BLaER1 treated with 17β-estradiol and CSF1 and Interleukin-3, amounts not matched to agents 10 nM and 100 nM (cell line): Measurements from ENCODE around the gene SLC7A6OS.
A peak's percentile ranks its signal among the peaks of the same experiment; 100 is the strongest.

Experiments
- H3K27ac ChIP-seq, 11 experiments: shearing (Covaris generic); formaldehyde crosslinking; 2 replicates each; pipeline ENCODE4 v1.8.1; 2022
- H3K27me3 ChIP-seq, 11 experiments: shearing (Covaris generic); formaldehyde crosslinking; 2 replicates each; pipeline ENCODE4 v1.8.1; 2022
- H3K36me3 ChIP-seq, 11 experiments: shearing (Covaris generic); formaldehyde crosslinking; 2 replicates each; pipeline ENCODE4 v1.8.1; 2022
- H3K4me1 ChIP-seq, 10 experiments: shearing (Covaris generic); formaldehyde crosslinking; 2 replicates each; pipeline ENCODE4 v1.8.1; 2022
- H3K4me2 ChIP-seq, 11 experiments: shearing (Covaris generic); formaldehyde crosslinking; 2 replicates each; pipeline ENCODE4 v1.8.1; 2022
- H3K4me3 ChIP-seq, 10 experiments: shearing (Covaris generic); formaldehyde crosslinking; 2 replicates each; pipeline ENCODE4 v1.8.1; 2022
- H3K9ac ChIP-seq, 11 experiments: shearing (Covaris generic); formaldehyde crosslinking; 2 replicates each; pipeline ENCODE4 v1.8.1; 2022
- H3K9me3 ChIP-seq, 11 experiments: shearing (Covaris generic); formaldehyde crosslinking; replicated peaks in 1 of 11; 2 replicates each; pipeline ENCODE4 v1.8.1; 2022
- H4K20me1 ChIP-seq, 11 experiments: shearing (Covaris generic); formaldehyde crosslinking; 2 replicates each; pipeline ENCODE4 v1.8.1; 2022
- Cebpa-rat ChIP-seq, 11 experiments: shearing (Covaris generic); IDR thresholded peaks; 2 replicates each; pipeline ENCODE4 v1.8.1; 2022

Gene SLC7A6OS

GRCh38 chr16:68267612-68268405 is 42.9 kb downstream of the SLC7A6OS start:
- Histone ChIP-seq H3K36me3 (peaks cover 30 to 60% (median 54%) of the 10 kb centered on the region in 11 experiments), H3K9me3 (no peaks in the 10 kb centered on the region), H3K27ac (peak overlapping the region in 2 of 11 experiments; percentile 2 to 36; a peak in 2 of 22 replicates), H4K20me1 (peaks cover 5 to 82% (median 65%) of the 10 kb centered on the region in 11 experiments; a peak in 20 of 22 replicates), H3K4me3 (no peak overlapping the region), H3K4me1 (peaks cover 25 to 55% (median 50%) of the 10 kb centered on the region in 10 experiments), H3K9ac (peak overlapping the region in 4 of 11 experiments; percentile 14 to 46 (median 44); a peak in 5 of 22 replicates), H3K4me2 (peak overlapping the region in 10 of 11 experiments; percentile 7 to 94 (median 86); a peak in 18 of 22 replicates), H3K27me3 (no peaks in the 10 kb centered on the region)
- TF ChIP-seq Cebpa-rat (IDR thresholded peaks at IDR 0.05): no peak

GRCh38 chr16:68265078-68265920 is 45.4 kb downstream of the SLC7A6OS start:
- peak overlapping the region; percentile 85 to 97 (median 93) for H3K27ac ChIP-seq
- H3K4me1 ChIP-seq: peaks cover 26 to 73% (median 61%) of the 10 kb centered on the region in 10 experiments
- H3K9me3 ChIP-seq: no peaks in the 10 kb centered on the region
- H4K20me1 ChIP-seq: peaks cover 11 to 57% (median 45%) of the 10 kb centered on the region in 11 experiments; a peak in 20 of 22 replicates
- H3K9ac ChIP-seq: peak overlapping the region; percentile 87 to 98 (median 92)
- TF ChIP-seq Cebpa-rat (IDR thresholded peaks at IDR 0.05): 0 out of 22 replicates have a peak, but pooled peaks of 1 of the 11 experiments have one; percentile 13
- peak overlapping the region; percentile 83 to 97 (median 89) for H3K4me2 ChIP-seq
- H3K36me3 ChIP-seq: peaks cover 21 to 46% (median 36%) of the 10 kb centered on the region in 11 experiments; a peak in 21 of 22 replicates
- H3K4me3 ChIP-seq: peak overlapping the region; percentile 75 to 92 (median 83)
- no peaks in the 10 kb centered on the region for H3K27me3 ChIP-seq

GRCh38 chr16:68264128-68265077 is 46.3 kb downstream of the SLC7A6OS start, which contains the start of gene SLC7A6:
SLC7A6 (plus strand) TSS chr16:68264526; CDS start chr16:68274727, 10,201 bp downstream.
- no peak for TF ChIP-seq Cebpa-rat (IDR thresholded peaks at IDR 0.05)
- Histone ChIP-seq H4K20me1 (peaks cover 18 to 53% (median 36%) of the 10 kb centered on the region in 11 experiments; a peak in 20 of 22 replicates), H3K9ac (peak within 1 kb of the TSS; percentile 87 to 98 (median 92)), H3K4me2 (peak within 1 kb of the TSS; percentile 83 to 97 (median 89)), H3K36me3 (peaks cover 24 to 46% (median 36%) of the 10 kb centered on the region in 11 experiments), H3K9me3 (no peaks in the 10 kb centered on the region), H3K4me3 (peak within 1 kb of the TSS; percentile 75 to 92 (median 83)), H3K4me1 (peaks cover 35 to 82% (median 70%) of the 10 kb centered on the region in 10 experiments), H3K27me3 (no peaks in the 10 kb centered on the region), H3K27ac (peak within 1 kb of the TSS; percentile 85 to 97 (median 93))

GRCh38 chr16:68263559-68264127 is 47.1 kb downstream of the SLC7A6OS start:
- peaks cover 43 to 89% (median 77%) of the 10 kb centered on the region in 10 experiments for H3K4me1 ChIP-seq
- H3K4me3 ChIP-seq: peak overlapping the region; percentile 75 to 92 (median 83)
- peak overlapping the region; percentile 83 to 97 (median 89) for H3K4me2 ChIP-seq
- no peak for TF ChIP-seq Cebpa-rat (IDR thresholded peaks at IDR 0.05)
- H3K36me3 ChIP-seq: peaks cover 26 to 46% (median 35%) of the 10 kb centered on the region in 11 experiments
- H3K27ac ChIP-seq: peak overlapping the region; percentile 85 to 97 (median 93)
- H3K9ac ChIP-seq: peak overlapping the region; percentile 87 to 98 (median 92)
- H3K27me3 ChIP-seq: no peaks in the 10 kb centered on the region
- H4K20me1 ChIP-seq: peaks cover 14 to 56% (median 30%) of the 10 kb centered on the region in 11 experiments; a peak in 18 of 22 replicates
- H3K9me3 ChIP-seq: no peaks in the 10 kb centered on the region

- Histone ChIP-seq H3K4me2 (peak overlapping the region; percentile 79 to 97 (median 89)), H3K4me3 (no peak overlapping the region), H3K9ac (peak overlapping the region; percentile 67 to 96 (median 84); a peak in 18 of 22 replicates), H4K20me1 (peaks cover 0 to 42% (median 0%) of the 10 kb centered on the region in 11 experiments; a peak in 6 of 22 replicates), H3K9me3 (no peaks in the 10 kb centered on the region), H3K27ac (peak overlapping the region in 10 of 11 experiments; percentile 74 to 100 (median 96); a peak in 20 of 22 replicates), H3K4me1 (peaks cover 64 to 98% (median 86%) of the 10 kb centered on the region in 10 experiments), H3K36me3 (peaks cover 41 to 57% (median 48%) of the 10 kb centered on the region in 11 experiments), H3K27me3 (no peaks in the 10 kb centered on the region)
- TF ChIP-seq Cebpa-rat (IDR thresholded peaks at IDR 0.05): no peak
These were observed 51.5 kb downstream of the SLC7A6OS start for GRCh38 chr16:68259007-68259825.

- Histone ChIP-seq H3K4me1 (peaks cover 59 to 99% (median 88%) of the 10 kb centered on the region in 10 experiments), H3K4me3 (peak overlapping the region in 9 of 10 experiments; percentile 5 to 47 (median 31); a peak in 12 of 20 replicates), H3K4me2 (peak overlapping the region; percentile 79 to 97 (median 89)), H4K20me1 (peaks cover 0 to 51% (median 0%) of the 10 kb centered on the region in 11 experiments; a peak in 6 of 22 replicates), H3K27ac (peak overlapping the region; percentile 71 to 100 (median 96)), H3K9ac (peak overlapping the region; percentile 70 to 96 (median 84)), H3K9me3 (no peaks in the 10 kb centered on the region), H3K27me3 (no peaks in the 10 kb centered on the region), H3K36me3 (peaks cover 51 to 68% (median 58%) of the 10 kb centered on the region in 11 experiments)
- TF ChIP-seq Cebpa-rat (IDR thresholded peaks at IDR 0.05): no peak
These were observed 52.6 kb downstream of the SLC7A6OS start for GRCh38 chr16:68257906-68258800.
